CD4-positive, CD25-positive, alpha-beta regulatory T cell (primary cell): ENCODE results near the gene ZNF487. TPM values are rescaled to one million over a fixed set of nuclear protein-coding genes. Genes with fewer than 3 reads are reported as not detected.
A peak's percentile ranks its signal among the peaks of the same experiment; 100 is the strongest.

Experiments used
- ATAC-seq, 2 donors: fragments of 150-1000 bp; cut with Tn5 transposase; one replicate each; pipeline ENCODE4 v1.10.0; 2021; ENCODE audit warnings: low read depth in 2 of 2, moderate number of reproducible peaks in 2 of 2, moderate library complexity in 1 of 2
- DNase-seq, 3 donors: peaks; one replicate each; pipeline versions ENCODE4 v3.0.0 to v3.0.0-alpha.2; 2012 to 2022; ENCODE audit warnings: mixed read lengths in 1 of 3
- H3K27ac ChIP-seq: one replicate; pipeline ENCODE4 v1.7.0; 2013; ENCODE audit warnings: mild to moderate bottlenecking, low read length; ENCODE audit not compliant: insufficient read depth, poor library complexity, severe bottlenecking
- H3K27me3 ChIP-seq: one replicate; pipeline ENCODE4 v1.7.0; 2013; ENCODE audit warnings: low read length; ENCODE audit not compliant: control insufficient read depth, insufficient read depth
- H3K36me3 ChIP-seq: one replicate; pipeline ENCODE4 v1.7.0; 2013; ENCODE audit warnings: mild to moderate bottlenecking, low read length, moderate library complexity; ENCODE audit not compliant: control insufficient read depth, insufficient read depth
- H3K4me1 ChIP-seq: 2 replicates; pipeline ENCODE4 v1.7.0; 2013; ENCODE audit warnings: mild to moderate bottlenecking, low read length; ENCODE audit not compliant: insufficient read depth, control insufficient read depth, poor library complexity, severe bottlenecking
- H3K4me3 ChIP-seq: one replicate; pipeline ENCODE4 v1.7.0; 2013; ENCODE audit warnings: low read depth, mild to moderate bottlenecking, low read length, moderate library complexity
- H3K9me3 ChIP-seq, 2 experiments: 1 replicate in 1 of 2; 2 replicates in 1 of 2; pipeline ENCODE4 v1.7.0; 2013; ENCODE audit warnings: low read length in 2 of 2, mild to moderate bottlenecking in 1 of 2, moderate library complexity in 1 of 2; ENCODE audit not compliant: control insufficient read depth in 2 of 2
- H3K27ac Mint-ChIP-seq, 3 donors: one replicate each; pipeline ENCODE4 v1.8.0; 2020 to 2022; ENCODE audit warnings: mild to moderate bottlenecking in 3 of 3, mixed read lengths in 3 of 3, moderate library complexity in 2 of 3
- H3K27me3 Mint-ChIP-seq: one replicate; pipeline ENCODE4 v1.8.0; 2022; ENCODE audit warnings: mild to moderate bottlenecking, mixed read lengths
- H3K36me3 Mint-ChIP-seq: one replicate; pipeline ENCODE4 v1.8.0; 2020; ENCODE audit warnings: mixed read lengths
- H3K4me1 Mint-ChIP-seq, 4 donors: one replicate each; pipeline ENCODE4 v1.8.0; 2020 to 2022; ENCODE audit warnings: mixed read lengths in 4 of 4, mild to moderate bottlenecking in 1 of 4
- H3K4me3 Mint-ChIP-seq, 4 donors: one replicate each; pipeline ENCODE4 v1.8.0; 2020 to 2022; ENCODE audit warnings: mild to moderate bottlenecking in 4 of 4, mixed read lengths in 4 of 4, moderate library complexity in 3 of 4
- H3K9me3 Mint-ChIP-seq, 7 donors: one replicate each; pipeline ENCODE4 v1.8.0; 2020 to 2022; ENCODE audit warnings: mixed read lengths in 7 of 7, mild to moderate bottlenecking in 3 of 7, moderate library complexity in 2 of 7
- polyA plus RNA-seq, 4 donors: library from polyadenylated mRNA; unstranded; fragments of 300-500 nt; fragmentation: Illumina TruSeq; gene quantifications; one replicate each; pipeline ENCODE4 v1.2.3, GENCODE V29; 2021
- total RNA-seq: library from RNA; stranded (reverse); gene quantifications from one replicate; pipeline ENCODE4 v1.2.3, GENCODE V29; 2022

The ZNF487 gene
- total and polyA plus RNA-seq, 5 donors from 2014 or later: 2.5 to 6.5 (median 4.9) TPM

GRCh38 chr10:43407576-43408330, 29.2 kb upstream of the ZNF487 start:
- H3K27ac Mint-ChIP-seq: peak overlapping the region; percentile 97 to 99 (median 97)
- DNase-seq (peak; percentile 80 to 92 (median 82)), ATAC-seq (peak; percentile 34 to 40)
- Histone ChIP-seq H3K27ac (peak overlapping the region; percentile 100), H3K9me3 (no peaks in the 10 kb centered on the region), H3K4me1 (peaks cover 48% of the 10 kb centered on the region), H3K4me3 (peak overlapping the region; percentile 84), H3K27me3 (no peaks in the 10 kb centered on the region), H3K36me3 (peaks cover 10% of the 10 kb centered on the region)
- H3K9me3 Mint-ChIP-seq: no peaks in the 10 kb centered on the region
- peaks cover 11% of the 10 kb centered on the region for H3K36me3 Mint-ChIP-seq
- H3K4me1 Mint-ChIP-seq: peaks cover 16 to 46% (median 23%) of the 10 kb centered on the region in 4 donors
- H3K4me3 Mint-ChIP-seq: peak overlapping the region; percentile 97 to 100 (median 99)
- H3K27me3 Mint-ChIP-seq: peaks cover 4% of the 10 kb centered on the region

GRCh38 chr10:43408331-43408709, 28.6 kb upstream of the ZNF487 start:
- Histone ChIP-seq H3K9me3 (no peaks in the 10 kb centered on the region), H3K36me3 (peaks cover 6% of the 10 kb centered on the region), H3K4me1 (peaks cover 42% of the 10 kb centered on the region), H3K27me3 (no peaks in the 10 kb centered on the region), H3K4me3 (peak overlapping the region; percentile 84), H3K27ac (peak overlapping the region; percentile 100)
- Mint-ChIP-seq H3K36me3 (peaks cover 6% of the 10 kb centered on the region), H3K4me1 (peaks cover 12 to 41% (median 17%) of the 10 kb centered on the region in 4 donors), H3K27me3 (peaks cover 4% of the 10 kb centered on the region), H3K9me3 (no peaks in the 10 kb centered on the region), H3K4me3 (peak overlapping the region; percentile 97 to 100 (median 99)), H3K27ac (peak overlapping the region; percentile 97 to 99 (median 97))
- ATAC-seq: no peak
- no peak for DNase-seq

GRCh38 chr10:43408710-43409384, 28.1 kb upstream of the ZNF487 start, which contains the start of gene HNRNPF:
Gene HNRNPF, minus strand, starts transcription at chr10:43409186. Its CDS starts 21,302 bp downstream, at chr10:43387884.
- no peaks in the 10 kb centered on the region for H3K9me3 ChIP-seq
- no peaks in the 10 kb centered on the region for H3K9me3 Mint-ChIP-seq
- H3K4me3 ChIP-seq: peak within 1 kb of the TSS; percentile 84
- peaks cover 5% of the 10 kb centered on the region for H3K36me3 Mint-ChIP-seq
- ATAC-seq (peak; percentile 78 to 80), DNase-seq (peak; percentile 89 to 98 (median 96))
- H3K27ac Mint-ChIP-seq: peak within 1 kb of the TSS; percentile 97 to 99 (median 97)
- peaks cover under 1% of the 10 kb centered on the region for H3K36me3 ChIP-seq
- H3K27me3 Mint-ChIP-seq: peaks cover 4% of the 10 kb centered on the region
- H3K4me1 ChIP-seq: peaks cover 37% of the 10 kb centered on the region
- H3K4me3 Mint-ChIP-seq: peak within 1 kb of the TSS; percentile 97 to 100 (median 99)
- H3K27me3 ChIP-seq: no peaks in the 10 kb centered on the region
- H3K4me1 Mint-ChIP-seq: peaks cover 10 to 35% (median 15%) of the 10 kb centered on the region in 4 donors
- H3K27ac ChIP-seq: peak within 1 kb of the TSS; percentile 100

GRCh38 chr10:43409385-43410109, 27.4 kb upstream of the ZNF487 start:
- Mint-ChIP-seq H3K4me1 (peaks cover 8 to 28% (median 12%) of the 10 kb centered on the region in 4 donors), H3K9me3 (no peaks in the 10 kb centered on the region), H3K27me3 (peaks cover 4% of the 10 kb centered on the region), H3K36me3 (peaks cover 4% of the 10 kb centered on the region), H3K4me3 (peak overlapping the region; percentile 97 to 100 (median 99)), H3K27ac (peak overlapping the region; percentile 97 to 99 (median 97))
- DNase-seq: peak; percentile 57 to 83 (median 70)
- H3K27ac ChIP-seq: peak overlapping the region; percentile 100
- H3K4me1 ChIP-seq: peaks cover 30% of the 10 kb centered on the region
- no peaks in the 10 kb centered on the region for H3K27me3 ChIP-seq
- no peaks in the 10 kb centered on the region for H3K36me3 ChIP-seq
- H3K4me3 ChIP-seq: peak overlapping the region; percentile 81
- peak in 1 of 2 donors; percentile 4 for ATAC-seq
- no peaks in the 10 kb centered on the region for H3K9me3 ChIP-seq

- no peaks in the 10 kb centered on the region for H3K9me3 ChIP-seq
- ATAC-seq (no peak), DNase-seq (no peak)
- Mint-ChIP-seq H3K27me3 (peaks cover 4% of the 10 kb centered on the region), H3K4me1 (peaks cover 4 to 23% (median 8%) of the 10 kb centered on the region in 4 donors), H3K9me3 (no peaks in the 10 kb centered on the region), H3K4me3 (peak overlapping the region; percentile 97 to 100 (median 99)), H3K27ac (peak overlapping the region; percentile 97 to 99 (median 97)), H3K36me3 (no peaks in the 10 kb centered on the region)
- peak overlapping the region; percentile 100 for H3K27ac ChIP-seq
- peak overlapping the region; percentile 81 for H3K4me3 ChIP-seq
- H3K36me3 ChIP-seq: no peaks in the 10 kb centered on the region
- H3K4me1 ChIP-seq: peaks cover 26% of the 10 kb centered on the region
- no peaks in the 10 kb centered on the region for H3K27me3 ChIP-seq
These were observed 26.6 kb upstream of the ZNF487 start for GRCh38 chr10:43410345-43410744.

- H3K36me3 ChIP-seq: no peaks in the 10 kb centered on the region
- H3K27ac Mint-ChIP-seq: peak overlapping the region in 1 of 3 donors; percentile 75
- peaks cover 4% of the 10 kb centered on the region for H3K27me3 Mint-ChIP-seq
- H3K4me1 ChIP-seq: peaks cover 16% of the 10 kb centered on the region
- no peak overlapping the region for H3K27ac ChIP-seq
- H3K4me3 Mint-ChIP-seq: peak overlapping the region in 2 of 4 donors; percentile 32 to 99
- no peak for DNase-seq
- H3K36me3 Mint-ChIP-seq: no peaks in the 10 kb centered on the region
- no peak for ATAC-seq
- no peak overlapping the region for H3K4me3 ChIP-seq
- peaks cover 4 to 14% (median 8%) of the 10 kb centered on the region in 4 donors for H3K4me1 Mint-ChIP-seq
- no peaks in the 10 kb centered on the region for H3K9me3 Mint-ChIP-seq
- no peaks in the 10 kb centered on the region for H3K9me3 ChIP-seq
- no peaks in the 10 kb centered on the region for H3K27me3 ChIP-seq
These were observed 25.4 kb upstream of the ZNF487 start for GRCh38 chr10:43411536-43411935.

GRCh38 chr10:43415544-43415943, 21.4 kb upstream of the ZNF487 start:
- peaks cover 13 to 31% (median 21%) of the 10 kb centered on the region in 4 donors for H3K4me1 Mint-ChIP-seq
- H3K36me3 Mint-ChIP-seq: no peaks in the 10 kb centered on the region
- ATAC-seq (no peak), DNase-seq (no peak)
- no peaks in the 10 kb centered on the region for H3K36me3 ChIP-seq
- H3K9me3 Mint-ChIP-seq: no peaks in the 10 kb centered on the region
- peaks cover 18% of the 10 kb centered on the region for H3K4me1 ChIP-seq
- no peak overlapping the region for H3K4me3 ChIP-seq
- H3K27me3 Mint-ChIP-seq: no peaks in the 10 kb centered on the region
- H3K4me3 Mint-ChIP-seq: no peak overlapping the region
- H3K27ac ChIP-seq: no peak overlapping the region
- no peak overlapping the region for H3K27ac Mint-ChIP-seq
- H3K9me3 ChIP-seq: no peaks in the 10 kb centered on the region
- no peaks in the 10 kb centered on the region for H3K27me3 ChIP-seq
